GM19452 (cell line): ENCODE data around the gene UPK3B.
"Not testable (repeated sequence)": the region's sequence is repeated elsewhere in the genome, so short reads cannot be mapped to it uniquely, and the experiment has no call there.

Experiments
- ATAC-seq: cut with Tn5 transposase; IDR thresholded peaks from one replicate; pipeline ENCODE4 v1.9.1; 2021; ENCODE audit not compliant: unreplicated experiment

Gene UPK3B

DNA sequence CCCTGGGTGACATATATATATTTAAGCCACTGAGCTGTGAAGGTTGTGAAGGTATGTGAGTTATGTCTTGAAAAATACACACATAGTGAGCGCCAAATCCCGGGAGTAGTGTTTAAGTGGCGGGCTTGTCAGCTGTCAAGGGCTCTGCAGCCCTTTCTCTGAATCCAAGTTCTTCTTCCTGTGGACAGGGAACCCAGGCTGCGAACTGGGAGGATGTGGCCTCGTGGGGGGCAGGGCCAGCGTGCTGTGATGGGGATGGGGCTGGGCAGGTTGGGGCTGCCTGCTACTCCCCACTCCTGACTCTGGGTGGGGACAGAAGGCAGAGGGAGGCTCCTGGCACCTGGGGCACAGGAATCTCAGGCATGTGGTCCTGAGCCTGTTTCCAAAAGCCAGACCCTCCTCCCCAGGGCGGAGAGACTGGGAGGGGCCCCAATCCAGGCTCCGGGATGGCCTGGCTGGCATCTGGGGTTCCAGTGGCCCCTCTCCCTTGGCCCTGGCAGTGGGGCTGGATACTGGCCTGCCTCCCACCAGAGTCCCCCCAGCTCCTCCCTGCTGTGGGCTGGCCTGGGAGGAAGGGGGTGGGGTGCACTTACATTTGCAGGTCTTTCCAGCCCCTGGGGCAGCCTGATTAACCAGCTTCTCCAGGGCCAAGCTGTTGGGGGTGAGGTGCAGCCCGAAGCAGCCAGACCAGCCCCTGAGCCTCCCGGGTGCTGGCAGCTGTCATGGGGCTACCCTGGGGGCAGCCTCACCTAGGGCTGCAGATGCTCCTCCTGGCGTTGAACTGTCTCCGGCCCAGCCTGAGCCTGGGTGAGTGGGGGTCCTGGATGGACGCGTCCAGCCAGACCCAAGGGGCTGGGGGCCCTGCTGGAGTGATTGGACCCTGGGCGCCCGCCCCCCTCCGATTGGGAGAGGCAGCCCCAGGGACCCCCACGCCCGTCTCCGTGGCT, at the start of gene UPK3B:
Gene UPK3B (plus strand): TSS at position 622 of the 947 bp plus-strand sequence. CDS start 101 bp downstream, at position 723.
- ATAC-seq: no peak

DNA sequence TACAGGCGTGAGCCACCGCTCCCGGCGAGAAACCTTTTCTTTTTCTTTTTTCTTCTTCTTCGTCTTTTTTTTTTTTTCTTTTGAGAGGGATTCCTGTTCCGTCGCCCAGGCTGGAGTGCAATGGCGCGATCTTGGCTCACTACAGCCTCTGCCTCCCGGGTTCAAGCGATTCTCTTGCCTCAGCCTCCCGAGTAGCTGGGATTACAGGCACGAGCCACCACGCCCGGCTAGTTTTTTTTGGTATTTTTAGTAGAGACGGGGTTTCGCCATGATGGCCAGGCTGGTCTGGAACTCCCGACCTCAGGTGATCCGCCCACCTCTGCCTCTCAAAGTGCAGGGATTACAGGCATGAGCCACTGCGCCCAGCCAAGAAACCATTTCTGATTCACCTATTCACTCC, 49.6 kb upstream of the UPK3B start:
- ATAC-seq: not testable (repeated sequence)

DNA sequence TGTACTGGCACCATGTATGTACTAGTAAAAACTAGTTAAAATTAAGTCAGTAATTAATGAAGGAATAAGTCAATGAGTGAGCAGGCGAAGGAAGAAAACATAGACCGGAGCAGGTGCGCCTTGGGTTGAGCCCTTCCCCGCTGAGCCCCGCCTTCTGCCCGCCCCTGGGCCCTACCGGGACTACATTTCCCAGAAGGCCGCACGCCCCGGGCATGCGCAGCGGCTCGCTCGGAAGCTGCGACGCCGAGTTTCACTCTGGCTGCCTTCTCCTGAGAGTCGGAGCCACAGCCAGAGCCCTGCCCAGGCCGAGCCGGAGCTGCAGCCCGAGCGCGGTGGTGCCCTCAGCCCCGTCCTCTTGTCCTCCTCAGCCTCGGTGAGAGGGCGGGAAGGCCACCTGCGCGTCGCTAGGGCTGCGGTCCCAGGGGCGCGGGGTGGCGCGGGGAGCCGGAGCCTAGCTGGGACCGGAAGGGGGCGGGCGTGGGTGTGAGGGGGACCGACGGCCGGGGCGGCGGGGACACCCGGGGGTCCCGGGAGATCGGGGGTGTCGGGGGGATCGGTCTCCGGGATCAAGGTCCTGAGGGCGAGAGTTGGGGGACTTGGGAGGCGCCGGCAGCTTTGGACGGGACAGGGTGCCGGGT, 48.8 kb upstream of the UPK3B start, which contains the start of gene DTX2:
Gene DTX2 (plus strand): TSS at position 246 of the 638 bp plus-strand sequence. CDS start 18,801 bp downstream, outside the sequence.
- peak; percentile 99 for ATAC-seq

DNA sequence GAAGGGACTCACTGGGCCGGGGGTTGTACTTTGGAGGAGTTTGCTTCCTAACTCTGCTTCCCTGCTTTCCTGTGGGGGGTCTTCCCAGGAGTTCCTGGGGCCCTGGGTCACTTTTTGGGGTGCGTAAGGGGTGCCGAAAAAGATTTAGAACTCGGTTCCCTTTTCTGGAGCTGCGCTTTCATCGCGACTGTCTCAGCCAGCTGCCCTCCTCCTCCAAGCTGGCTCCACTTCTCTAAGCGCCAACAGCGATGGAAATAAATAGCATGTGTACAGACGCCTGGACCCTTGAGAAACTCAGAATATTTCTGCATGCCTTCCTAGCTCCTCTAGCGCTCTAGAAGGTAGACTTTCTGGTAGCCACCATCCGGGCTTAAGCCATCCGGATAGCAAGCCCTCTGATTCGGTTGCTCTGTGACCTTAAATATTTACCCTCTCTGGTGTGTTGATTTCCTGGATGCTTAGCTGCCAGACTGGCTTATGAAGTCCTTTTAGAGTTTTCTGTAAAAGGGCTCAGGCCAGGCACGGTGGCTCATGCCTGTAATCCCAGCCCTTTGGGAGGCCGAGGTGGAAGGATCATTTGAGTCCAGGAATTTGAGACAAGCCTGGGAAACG, 48.0 kb upstream of the UPK3B start:
- ATAC-seq: not testable (repeated sequence)

DNA sequence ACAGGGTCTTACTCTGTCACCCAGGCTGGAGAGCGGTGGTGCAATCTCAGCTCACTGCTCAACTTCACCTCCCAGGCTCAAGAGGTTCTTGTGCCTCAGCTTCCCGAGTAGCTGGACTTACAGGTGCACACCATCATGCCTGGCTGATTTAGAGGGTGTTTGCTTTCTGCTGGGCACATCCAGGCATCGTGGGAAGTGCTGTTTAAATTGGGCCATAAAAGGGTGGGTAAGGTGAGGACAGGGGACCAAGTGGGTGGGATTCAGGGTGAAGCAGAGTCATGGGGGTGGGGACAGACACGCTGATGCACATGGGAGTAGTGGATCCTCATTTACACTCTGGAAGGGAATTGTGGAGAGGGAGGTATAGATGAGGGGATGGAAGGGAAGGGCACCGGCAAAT, 45.4 kb upstream of the UPK3B start:
- ATAC-seq: not testable (repeated sequence)

DNA sequence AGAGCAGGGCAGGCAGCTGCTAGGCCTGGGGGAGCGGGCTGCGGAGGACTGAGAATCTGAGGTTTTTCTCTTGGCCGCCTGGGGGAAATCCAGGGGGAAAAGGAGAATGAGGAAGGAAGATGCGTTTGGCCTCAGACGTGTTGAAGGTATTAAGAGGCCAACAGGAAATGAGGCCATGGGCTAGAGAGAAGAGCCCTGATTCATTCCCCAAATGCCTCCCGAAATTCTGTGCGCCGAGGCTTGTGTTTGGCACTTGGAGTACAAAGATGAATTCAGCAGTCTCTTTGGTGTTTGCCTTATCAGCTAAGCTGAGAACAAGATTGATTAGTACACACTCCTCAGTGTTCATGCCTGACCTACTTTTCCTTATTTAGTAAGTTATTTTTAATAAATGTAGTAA, 44.4 kb upstream of the UPK3B start:
- not testable (repeated sequence) for ATAC-seq

DNA sequence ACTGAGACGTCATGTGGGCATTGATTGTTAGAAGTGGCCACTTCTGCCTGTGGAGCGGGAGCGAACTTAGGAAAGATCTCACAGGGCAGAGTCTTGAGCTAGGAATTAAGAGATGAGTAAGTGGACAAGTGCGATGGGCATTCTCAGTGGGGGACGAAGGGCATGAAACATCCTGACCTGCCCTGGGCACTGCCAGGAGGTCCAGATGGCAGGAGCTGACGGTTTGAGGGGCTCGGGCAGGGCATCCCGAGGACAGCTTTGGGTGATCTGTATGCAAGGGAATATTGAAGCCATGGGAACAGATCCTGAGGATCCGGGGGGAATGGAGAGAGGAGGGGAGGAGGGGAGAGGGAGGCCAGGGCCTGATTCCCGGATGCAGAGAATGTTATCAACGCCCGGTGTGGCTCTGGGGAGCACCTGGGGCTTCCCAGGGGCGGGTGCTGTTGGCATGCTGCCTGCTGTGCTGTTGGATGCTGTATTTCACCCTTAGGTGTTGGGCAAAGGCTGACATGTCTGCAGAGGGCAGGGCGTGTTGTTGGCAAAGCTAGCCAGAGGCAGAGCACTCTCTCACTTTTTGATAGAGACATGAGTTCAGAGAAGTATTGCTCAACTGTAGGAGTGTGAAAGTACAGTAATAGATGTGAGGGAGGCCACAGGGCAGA, 42.5 kb upstream of the UPK3B start:
- ATAC-seq: not testable (repeated sequence)

DNA sequence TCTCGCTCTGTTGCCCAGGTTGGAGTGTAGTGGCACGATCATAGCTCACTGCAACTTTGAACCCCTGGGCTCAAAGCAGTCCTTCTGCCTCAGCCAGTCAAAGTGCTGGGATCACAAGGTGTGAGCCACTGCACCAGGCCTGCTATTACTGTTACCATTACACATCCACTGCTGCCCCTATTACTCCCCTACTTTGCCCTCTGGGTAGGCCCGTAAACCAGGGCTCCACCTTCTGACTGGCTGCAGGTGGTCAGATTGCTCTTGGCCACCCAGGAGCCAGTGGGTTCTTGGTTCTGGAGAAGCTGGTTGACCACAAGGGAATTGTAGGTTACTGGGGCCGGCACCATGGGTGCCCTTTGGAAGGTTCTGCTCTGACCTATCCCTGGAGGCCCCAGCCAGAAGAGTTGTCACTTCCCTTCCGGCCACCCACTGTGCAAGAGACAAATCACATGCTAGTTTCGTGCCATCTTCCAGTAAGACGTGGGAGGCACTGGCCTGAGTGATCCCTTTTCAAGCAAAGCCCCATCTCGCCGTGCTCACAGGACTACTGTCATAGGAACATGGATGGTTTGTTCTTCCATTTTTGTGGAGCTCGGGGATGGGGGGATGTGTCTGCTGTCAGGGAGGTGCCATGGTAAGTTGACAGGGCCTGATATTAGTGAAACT, 38.7 kb upstream of the UPK3B start:
- not testable (repeated sequence) for ATAC-seq

DNA sequence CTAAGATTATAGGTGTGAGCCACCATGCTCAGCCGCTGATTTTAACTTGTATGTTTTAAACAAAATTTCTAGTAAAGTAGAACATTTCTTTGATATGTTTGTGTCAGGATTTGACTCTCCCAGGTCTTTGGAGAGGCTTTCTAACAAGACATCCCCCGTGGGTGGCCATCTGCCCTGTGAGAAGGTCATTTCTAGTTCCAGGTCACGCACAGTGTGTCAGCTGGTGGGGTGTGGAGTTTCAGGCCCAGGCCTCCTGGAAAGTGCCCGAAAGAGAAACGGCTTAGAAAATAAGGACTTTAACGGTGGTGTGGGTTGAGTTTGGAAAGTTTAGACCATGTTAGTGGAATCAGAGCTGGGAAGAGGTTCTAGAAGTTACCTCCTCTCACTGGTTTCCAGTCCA, 37.3 kb upstream of the UPK3B start:
- not testable (repeated sequence) for ATAC-seq

DNA sequence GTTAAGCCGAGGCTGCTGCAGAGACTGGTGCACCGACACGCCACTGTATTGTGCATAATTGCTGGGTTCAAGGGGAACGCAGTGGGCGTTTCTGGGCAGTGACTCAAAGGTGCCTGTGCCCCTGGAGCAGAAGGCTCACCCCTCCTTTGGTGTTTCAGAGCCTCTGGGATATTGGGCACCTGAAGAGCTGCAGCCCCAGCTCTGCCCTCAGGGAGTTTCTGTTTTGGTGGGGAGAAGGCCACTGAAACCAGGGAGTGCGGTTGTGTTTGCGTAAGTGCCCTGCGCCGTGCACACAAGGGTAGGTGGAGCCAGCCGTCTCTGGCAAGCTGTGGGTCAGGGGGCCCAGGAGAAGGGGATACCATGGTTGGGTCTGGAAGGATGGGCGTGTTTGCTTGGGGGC, 34.1 kb upstream of the UPK3B start:
- not testable (repeated sequence) for ATAC-seq

DNA sequence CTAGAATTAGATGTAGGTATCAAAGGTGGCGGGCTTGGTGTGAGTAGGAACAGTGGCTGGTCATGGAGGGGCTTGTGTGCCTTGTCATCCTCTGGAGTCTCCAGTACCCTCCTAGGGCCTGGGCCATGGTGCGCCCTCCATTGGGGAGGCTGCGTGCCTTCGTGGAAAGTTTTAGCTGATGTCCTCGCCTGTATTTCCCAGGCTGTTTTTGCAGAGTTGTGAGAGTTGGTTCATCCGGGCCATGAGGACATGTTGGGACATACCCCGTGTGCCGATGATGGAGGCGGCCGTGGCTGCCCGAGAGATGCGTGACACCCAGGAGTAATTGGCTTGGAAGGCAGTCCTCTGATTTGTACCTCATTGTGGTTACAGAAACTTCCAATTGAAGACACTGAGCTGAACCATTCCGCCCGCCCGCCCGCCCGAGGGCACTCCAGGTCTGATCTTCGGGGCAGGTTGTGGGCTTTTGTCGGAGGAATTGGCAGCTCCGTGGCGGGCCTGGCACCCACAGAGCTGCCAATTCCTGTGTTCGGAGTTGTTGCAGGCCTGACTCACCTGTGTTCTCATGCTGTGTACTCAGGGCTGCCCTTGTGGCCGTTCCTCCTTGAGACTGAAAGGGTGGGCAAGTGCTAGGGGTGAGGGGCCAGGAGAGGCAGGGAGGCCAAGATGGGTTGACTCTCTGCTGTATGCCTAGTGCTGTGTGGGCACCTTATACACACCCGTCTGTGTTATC, 33.4 kb upstream of the UPK3B start:
- ATAC-seq: not testable (repeated sequence)

DNA sequence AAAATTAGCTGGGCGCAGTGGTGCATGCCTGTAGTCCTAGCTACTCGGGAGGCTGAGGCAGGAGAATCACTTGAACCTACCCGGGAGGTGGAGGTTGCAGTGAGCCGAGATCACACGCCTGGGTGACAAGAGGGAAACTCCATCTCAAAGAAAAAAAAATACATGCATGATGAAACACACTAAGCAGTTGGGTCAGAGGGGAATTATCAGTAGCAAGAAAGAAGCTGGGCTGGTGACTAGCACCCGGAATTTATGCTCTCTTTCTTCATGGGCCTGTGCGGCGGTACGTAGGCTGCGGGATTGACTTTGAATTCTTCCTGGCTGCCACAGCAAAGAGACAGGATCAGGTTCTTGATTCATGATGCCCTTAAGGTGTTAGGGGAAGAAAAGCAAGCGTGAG, 30.7 kb upstream of the UPK3B start:
- not testable (repeated sequence) for ATAC-seq

DNA sequence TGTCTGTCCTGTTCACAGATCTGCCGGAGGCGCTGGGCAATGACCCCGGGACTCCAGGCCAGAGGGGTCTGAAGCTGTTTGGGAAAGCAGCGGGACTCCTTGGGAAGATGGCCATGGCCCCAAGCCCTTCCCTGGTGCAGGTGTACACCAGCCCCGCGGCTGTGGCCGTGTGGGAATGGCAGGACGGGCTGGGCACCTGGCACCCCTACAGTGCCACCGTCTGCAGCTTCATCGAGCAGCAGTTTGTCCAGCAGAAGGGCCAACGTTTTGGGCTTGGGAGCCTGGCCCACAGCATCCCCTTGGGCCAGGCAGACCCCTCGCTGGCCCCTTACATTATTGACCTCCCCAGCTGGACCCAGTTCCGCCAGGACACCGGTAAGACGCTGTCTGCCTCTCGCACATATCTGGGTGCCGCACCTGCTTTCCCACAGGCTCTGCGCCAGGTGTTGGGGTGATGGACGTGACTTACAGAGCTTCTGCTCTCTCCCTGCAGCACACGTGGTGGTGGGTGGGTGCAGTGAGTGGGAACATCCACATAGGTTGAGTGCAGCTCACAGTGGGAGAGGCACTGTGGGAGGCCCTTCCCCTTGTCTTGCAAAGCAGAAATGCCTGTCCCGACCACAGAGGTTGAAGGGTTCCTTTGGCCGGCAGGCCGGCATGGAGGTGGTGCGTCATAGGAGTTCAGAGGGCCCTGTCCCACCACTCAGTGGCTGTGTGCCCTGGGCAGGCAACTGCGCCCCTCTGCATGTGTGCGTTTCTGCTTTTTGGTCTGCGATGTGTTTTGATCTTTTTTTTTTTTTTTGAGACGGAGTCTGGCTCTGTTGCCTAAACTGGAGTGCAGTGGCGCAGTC, 29.7 kb upstream of the UPK3B start:
- not testable (repeated sequence) for ATAC-seq

DNA sequence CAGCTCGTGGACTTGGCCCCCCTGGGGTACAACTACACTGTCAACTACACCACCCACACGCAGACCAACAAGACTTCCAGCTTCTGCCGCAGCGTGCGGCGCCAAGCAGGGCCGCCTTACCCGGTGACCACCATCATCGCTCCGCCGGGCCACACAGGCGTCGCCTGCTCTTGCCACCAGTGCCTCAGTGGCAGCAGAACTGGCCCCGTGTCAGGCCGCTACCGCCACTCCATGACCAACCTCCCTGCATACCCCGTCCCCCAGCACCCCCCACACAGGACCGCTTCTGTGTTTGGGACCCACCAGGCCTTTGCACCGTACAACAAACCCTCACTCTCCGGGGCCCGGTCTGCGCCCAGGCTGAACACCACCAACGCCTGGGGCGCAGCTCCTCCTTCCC, 27.7 kb upstream of the UPK3B start:
- ATAC-seq: not testable (repeated sequence)

DNA sequence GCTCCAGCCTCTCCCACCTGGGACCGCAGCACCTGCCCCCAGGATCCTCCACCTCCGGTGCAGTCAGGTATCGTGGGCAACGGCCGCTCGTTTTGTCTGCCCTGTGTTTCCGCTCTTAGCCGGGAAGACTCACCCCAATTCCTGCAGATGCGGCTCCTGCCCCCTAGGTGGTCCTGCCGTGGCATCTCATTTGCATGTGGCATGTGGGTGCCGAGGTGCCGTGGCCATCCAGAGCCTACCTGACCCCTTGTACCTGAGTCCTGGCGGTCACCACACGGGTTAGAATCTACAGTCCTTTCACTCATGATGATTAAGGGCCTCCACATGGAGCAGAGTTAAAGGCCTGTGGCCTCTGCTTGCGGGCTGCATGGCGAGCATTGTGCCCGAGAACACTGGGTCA, 27.3 kb upstream of the UPK3B start:
- not testable (repeated sequence) for ATAC-seq

DNA sequence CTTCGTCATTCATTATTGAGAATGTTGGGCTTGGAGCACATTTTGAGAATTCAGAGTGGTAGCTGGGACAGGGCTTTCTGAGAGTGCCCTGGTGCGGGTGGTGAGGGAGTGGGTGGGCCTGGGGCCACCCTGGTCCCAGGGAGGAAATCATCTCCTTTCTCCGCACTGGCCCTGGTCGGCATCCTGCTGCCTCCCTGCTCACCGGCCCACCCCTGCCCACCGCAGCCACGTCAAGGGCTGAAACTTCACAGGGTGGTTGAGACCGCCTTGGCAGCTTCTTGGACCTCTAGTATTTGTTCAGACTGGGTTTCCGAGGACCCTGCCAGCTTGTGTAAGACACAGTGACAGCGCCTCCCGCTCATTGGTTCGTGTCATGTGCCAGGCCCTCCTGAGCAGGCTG, 25.9 kb upstream of the UPK3B start:
- not testable (repeated sequence) for ATAC-seq

DNA sequence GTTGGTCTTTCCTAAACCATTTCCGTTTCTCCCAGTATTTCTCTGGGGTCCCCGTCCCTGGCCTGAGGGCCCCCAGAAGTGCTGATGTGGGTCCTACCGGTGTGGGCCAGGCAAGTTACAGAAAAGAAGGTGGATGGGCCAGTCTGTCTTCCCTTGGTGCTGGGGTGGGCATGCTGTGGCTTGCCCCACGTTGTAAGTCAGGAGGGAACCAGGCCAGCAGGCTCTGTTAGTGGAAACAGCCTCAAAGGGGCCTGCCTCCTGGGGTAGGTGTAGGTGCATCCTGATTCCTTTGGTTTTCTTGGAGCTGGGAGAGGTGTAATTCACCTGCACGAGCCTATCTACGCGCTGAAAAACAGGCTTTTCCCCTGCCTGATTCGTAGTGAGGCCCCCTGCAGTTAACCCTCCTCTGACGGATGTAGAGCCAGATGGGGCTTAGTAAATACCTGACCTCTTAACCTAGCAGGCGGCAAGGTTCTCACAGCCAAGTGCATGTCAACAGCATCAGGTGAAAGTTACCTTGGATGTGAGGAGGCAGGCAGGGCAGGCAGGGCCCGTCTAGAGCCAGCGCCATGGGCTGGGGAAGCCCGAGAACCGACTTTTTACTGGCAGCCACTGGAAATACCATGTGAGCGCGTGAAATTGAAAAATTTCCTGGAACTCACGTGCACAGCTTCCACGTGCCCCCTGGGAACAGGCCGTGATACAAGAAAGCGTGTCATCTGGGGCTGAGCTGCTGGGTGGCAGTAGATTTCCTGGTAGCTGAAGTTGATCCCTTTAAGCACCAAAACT, 24.3 kb upstream of the UPK3B start:
- peak; percentile 4 for ATAC-seq

DNA sequence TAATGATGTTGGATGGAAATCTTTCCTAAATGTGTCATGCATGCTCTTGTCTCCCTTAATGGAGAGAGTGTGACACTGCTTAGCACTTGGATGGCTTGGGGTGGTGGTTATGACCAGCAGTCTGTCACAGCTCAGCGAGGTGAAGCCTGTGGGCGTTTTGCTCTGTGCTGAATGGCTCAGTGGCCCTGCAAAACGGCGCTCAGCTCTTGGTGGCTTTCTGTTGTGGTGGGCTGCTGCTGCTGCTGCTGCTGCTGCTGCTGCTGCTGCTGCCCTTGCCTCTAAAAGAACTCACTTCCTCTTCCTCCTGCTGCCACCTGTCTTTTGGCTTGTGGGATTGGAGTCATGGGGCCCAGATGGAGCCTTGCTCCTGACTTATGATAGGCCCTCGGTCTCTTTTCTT, 23.7 kb upstream of the UPK3B start:
- peak; percentile 98 for ATAC-seq
